SK-N-SH (cell line): Measurements from ENCODE around the gene CAST. TPM values are rescaled to one million over a fixed set of nuclear protein-coding genes. Genes with fewer than 3 reads are reported as not detected.

ENCODE experiments used
- CTCF ChIA-PET: fragments of 300-600, 350-600 bp; formaldehyde crosslinking; extraction: SDS; loops from one replicate; lab custom pipeline; 2021; lab: Yijun Ruan, JAX
- POLR2A ChIA-PET: fragments of 350-600 bp; sonication (Branson Sonifier 250); formaldehyde crosslinking; extraction: SDS; loops from one replicate; lab custom pipeline; 2020; ENCODE audit warnings: antibody characterized with exemption, inconsistent platforms; lab: Yijun Ruan, JAX
- DNase-seq: peaks from one replicate; pipeline ENCODE4 v3.0.0; 2012
- H2AFZ ChIP-seq: fragments of 200-600 bp; sonication (generic); 2 replicates; pipeline ENCODE4 v1.8.1; 2016; ENCODE audit warnings: antibody characterized with exemption, mild to moderate bottlenecking, low read depth
- H3F3A ChIP-seq: fragments of 200-600 bp; sonication (generic); replicated peaks from 2 replicates; pipeline ENCODE3; 2016; ENCODE audit warnings: antibody characterized with exemption, mild to moderate bottlenecking; ENCODE audit not compliant: insufficient read depth
- H3K27ac ChIP-seq, 2 experiments: fragments of 200-500 bp in 1 of 2; fragments of 200-600 bp in 1 of 2; sonication (Bioruptor generic) in 1 of 2; sonication (generic), shearing (Covaris generic) in 1 of 2; 2 replicates each; pipeline versions ENCODE4 v1.5.1 to v1.6.1; 2014 to 2016; ENCODE audit warnings: low read depth in 2 of 2, inconsistent platforms in 1 of 2, low read length in 1 of 2, mild to moderate bottlenecking in 1 of 2, mixed read lengths in 1 of 2
- H3K27me3 ChIP-seq: fragments of 200-600 bp; sonication (generic), shearing (Covaris generic); 2 replicates; pipeline ENCODE4 v1.6.1; 2016; ENCODE audit warnings: mixed run types; ENCODE audit not compliant: insufficient read depth
- H3K36me3 ChIP-seq, 2 experiments: fragments of 200-500 bp in 1 of 2; fragments of 200-600 bp in 1 of 2; sonication (Bioruptor generic) in 1 of 2; sonication (generic) in 1 of 2; replicated peaks in 1 of 2; 2 replicates each; pipeline versions ENCODE3 to v1.5.1; 2014 to 2016; ENCODE audit warnings: low read length in 1 of 2, mild to moderate bottlenecking in 1 of 2; ENCODE audit not compliant: insufficient read depth in 2 of 2, control insufficient read depth in 1 of 2
- H3K4me1 ChIP-seq, 2 experiments: fragments of 200-500 bp in 1 of 2; fragments of 200-600 bp in 1 of 2; sonication (Bioruptor generic) in 1 of 2; sonication (generic), shearing (Covaris generic) in 1 of 2; 2 replicates each; pipeline versions ENCODE4 v1.5.1 to v1.6.1; 2014 to 2016; ENCODE audit warnings: low read depth in 1 of 2, low read length in 1 of 2, mixed run types in 1 of 2; ENCODE audit not compliant: insufficient read depth in 2 of 2, control insufficient read depth in 1 of 2
- H3K4me2 ChIP-seq: fragments of 200-600 bp; sonication (generic), shearing (Covaris generic); 2 replicates; pipeline ENCODE4 v1.6.1; 2017; ENCODE audit warnings: mixed run types
- H3K4me3 ChIP-seq, 2 experiments: fragments of 200-500 bp in 1 of 2; fragments of 200-600 bp in 1 of 2; sonication (Bioruptor generic) in 1 of 2; sonication (generic), shearing (Covaris generic) in 1 of 2; 2 replicates each; pipeline versions ENCODE4 v1.5.1 to v1.8.1; 2014 to 2016; ENCODE audit warnings: low read depth in 2 of 2, inconsistent platforms in 1 of 2, low read length in 1 of 2, mild to moderate bottlenecking in 1 of 2, mixed read lengths in 1 of 2, moderate library complexity in 1 of 2
- H3K79me2 ChIP-seq: fragments of 200-600 bp; sonication (generic); 2 replicates; pipeline ENCODE4 v1.8.1; 2017; ENCODE audit warnings: mild to moderate bottlenecking; ENCODE audit not compliant: insufficient read depth
- H3K9ac ChIP-seq: fragments of 200-600 bp; sonication (generic); 2 replicates; pipeline ENCODE4 v1.6.1; 2017; ENCODE audit warnings: mixed run types
- H3K9me2 ChIP-seq: fragments of 200-600 bp; sonication (generic); 2 replicates; pipeline ENCODE4 v1.6.1; 2017; ENCODE audit warnings: mixed run types
- H3K9me3 ChIP-seq: fragments of 200-600 bp; sonication (generic); 2 replicates; pipeline ENCODE4 v1.6.1; 2017; ENCODE audit warnings: mixed run types, mild to moderate bottlenecking, moderate library complexity
- H4K20me1 ChIP-seq: fragments of 200-600 bp; sonication (generic); 2 replicates; pipeline ENCODE4 v1.6.1; 2017; ENCODE audit warnings: mild to moderate bottlenecking, mixed run types; ENCODE audit not compliant: insufficient read depth
- CHD2 ChIP-seq: fragments of 150-350 bp; IDR thresholded peaks from 2 replicates; pipeline ENCODE4 v1.6.1; 2018; ENCODE audit warnings: low read length; ENCODE audit not compliant: partially characterized antibody
- EZH2phosphoT487 ChIP-seq: fragments of 200-600 bp; sonication (generic); IDR thresholded peaks from 2 replicates; pipeline ENCODE4 v1.6.1; 2017; ENCODE audit warnings: low read depth, mixed run types, mild to moderate bottlenecking, antibody characterized with exemption, moderate library complexity, borderline replicate concordance
- FOSL2 ChIP-seq: IDR thresholded peaks from 2 replicates; pipeline ENCODE4 v1.4.0; 2012; ENCODE audit warnings: low read depth, mild to moderate bottlenecking, moderate library complexity, borderline replicate concordance
- JUND ChIP-seq: IDR thresholded peaks from 2 replicates; pipeline ENCODE4 v1.4.0; 2012
- NFIC ChIP-seq: IDR thresholded peaks from 2 replicates; pipeline ENCODE4 v1.4.0; 2012; ENCODE audit warnings: borderline replicate concordance
- NRF1 ChIP-seq: IDR thresholded peaks from 2 replicates; pipeline ENCODE4 v1.6.1; 2012; ENCODE audit warnings: low read depth, mild to moderate bottlenecking, low read length
- POLR2AphosphoS5 ChIP-seq: IDR thresholded peaks from 2 replicates; pipeline ENCODE4 v1.6.1; 2012; ENCODE audit warnings: low read depth, low read length
- RAD21 ChIP-seq: IDR thresholded peaks from 2 replicates; pipeline ENCODE4 v1.6.1; 2012; ENCODE audit warnings: mild to moderate bottlenecking, low read length
- REST ChIP-seq: IDR thresholded peaks from 2 replicates; pipeline ENCODE4 v1.6.1; 2012; ENCODE audit warnings: mild to moderate bottlenecking, low read depth, low read length, moderate library complexity
- RXRA ChIP-seq: IDR thresholded peaks from 2 replicates; pipeline ENCODE4 v1.4.0; 2012; ENCODE audit warnings: low read depth, mild to moderate bottlenecking, borderline replicate concordance
- SIN3A ChIP-seq: IDR thresholded peaks from 2 replicates; pipeline ENCODE4 v1.6.1; 2012; ENCODE audit warnings: low read depth, mild to moderate bottlenecking, low read length, moderate library complexity, borderline replicate concordance
- SMC3 ChIP-seq: IDR thresholded peaks from 2 replicates; pipeline ENCODE4 v1.6.1; 2012; ENCODE audit warnings: low read depth, low read length, improper control_type of control experiment
- TAF1 ChIP-seq: IDR thresholded peaks from 2 replicates; pipeline ENCODE4 v1.6.1; 2012; ENCODE audit warnings: low read depth, mild to moderate bottlenecking, low read length, moderate library complexity, borderline replicate concordance
- USF1 ChIP-seq: IDR thresholded peaks from 2 replicates; pipeline ENCODE4 v1.4.0; 2012; ENCODE audit warnings: low read depth, borderline replicate concordance
- USF2 ChIP-seq: fragments of 150-350 bp; IDR thresholded peaks from 2 replicates; pipeline ENCODE4 v1.6.1; 2017; ENCODE audit warnings: antibody characterized with exemption, low read length, low read depth, borderline replicate concordance
- YY1 ChIP-seq: IDR thresholded peaks from 2 replicates; pipeline ENCODE4 v1.4.0; 2012; ENCODE audit warnings: low read depth, mild to moderate bottlenecking
- ZBTB33 ChIP-seq: IDR thresholded peaks from 2 replicates; pipeline ENCODE4 v1.4.0; 2012; ENCODE audit warnings: low read depth, borderline replicate concordance
- WGBS: methylation state at CpG from one replicate; pipeline ENCODE4 v1.1.6; 2017; ENCODE audit warnings: low lambda C conversion rate; 5-methylcytosine and 5-hydroxymethylcytosine counted together
- polyA plus RNA-seq, 3 experiments: library from polyadenylated mRNA; depleted of rRNA; stranded (reverse); fragments of >200 nt; gene quantifications; 2 replicates each; pipeline ENCODE4 v1.2.3, GENCODE V29; 2012
- TF ChIP-seq, protein P1 (sequence below): IDR thresholded peaks from 2 replicates; pipeline ENCODE4 v1.4.0; 2012; ENCODE audit warnings: low read depth

Gene CAST
- polyA plus RNA-seq, 1 of the 3 experiments (the other 2 are of a cell fraction) = 82.9 TPM

- TF ChIP-seq SIN3A (no peak), NFIC (no peak), YY1 (no peak), JUND (no peak), USF1 (no peak)
Observed at GRCh38 chr5:96660971-96661854, 963 bp upstream of the CAST start (continued).

DNA sequence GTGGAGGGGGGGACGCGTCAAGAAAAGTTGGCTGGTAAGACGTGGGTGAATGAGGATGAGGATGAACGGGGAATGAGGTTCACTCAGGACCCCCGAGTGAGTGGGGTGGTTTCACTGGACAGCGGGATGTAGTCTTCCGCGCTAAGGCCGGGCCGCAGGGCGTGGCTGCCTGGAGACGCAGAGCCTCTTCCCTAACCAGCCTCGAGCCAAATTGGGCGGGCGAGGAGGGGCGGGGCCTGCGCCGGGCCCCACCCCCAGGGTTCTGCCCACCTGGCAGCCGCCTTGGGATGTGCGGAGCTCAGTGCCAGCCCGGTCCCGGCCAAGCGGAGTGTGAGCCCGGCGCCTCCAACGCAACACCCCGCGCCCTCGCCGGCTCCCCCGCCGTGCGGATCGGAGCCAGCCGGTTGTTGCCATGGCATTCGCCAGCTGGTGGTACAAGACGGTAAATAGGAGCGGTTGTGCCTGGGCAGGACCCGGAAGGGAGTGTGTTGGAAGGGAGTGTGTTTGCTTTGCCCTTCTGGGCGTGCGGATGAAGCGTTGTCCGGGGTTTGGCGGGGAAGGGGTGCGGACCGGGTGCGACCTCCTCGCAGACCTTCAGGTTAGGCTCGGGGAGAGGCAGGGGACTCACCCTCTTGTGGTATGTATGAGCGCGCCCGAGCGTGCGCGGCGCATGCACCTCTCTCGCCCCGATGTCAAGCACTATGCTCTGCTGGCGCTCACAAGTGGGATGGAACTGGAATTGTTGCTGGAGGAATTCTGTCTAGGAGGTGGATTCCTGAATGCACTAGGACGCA, 746 bp downstream of the CAST start:
- ChIA-PET POLR2A (interaction anchor here (0.8 kb wide), 1 partner anchor 145 kb away, joined by 3 read pairs; the partner anchor contains the start of gene ERAP1), CTCF (interaction anchor here (0.7 to 1.8 kb wide), 7 partner anchors 10 to 871 kb away, joined by 3 to 7 read pairs (median 3); no protein-coding TSS in a partner anchor)
- Histone ChIP-seq H3F3A (peaks cover 13% of the 10 kb centered on the region), H3K9me3 (no peaks in the 10 kb centered on the region), H3K4me1 (peaks cover 0 to 7% of the 10 kb centered on the region in 2 experiments; a peak in 1 of 4 replicates), H3K79me2 (peaks cover 51% of the 10 kb centered on the region), H2AFZ (peak overlapping the region; percentile 72), H3K9ac (peak overlapping the region; percentile 97), H3K27ac (peak overlapping the region; percentile 80 to 85), H4K20me1 (peaks cover 48% of the 10 kb centered on the region), H3K4me3 (peak overlapping the region; percentile 74 to 90), H3K27me3 (no peaks in the 10 kb centered on the region), H3K9me2 (no peaks in the 10 kb centered on the region), H3K4me2 (peak overlapping the region; percentile 92), H3K36me3 (peaks cover 0 to 3% of the 10 kb centered on the region in 2 experiments)
- WGBS = 4% methylated on average over 26 of the region's 60 CpGs
- peak; percentile 88 for DNase-seq
- TF ChIP-seq USF1 = no peak
- TF ChIP-seq, protein P1, sequence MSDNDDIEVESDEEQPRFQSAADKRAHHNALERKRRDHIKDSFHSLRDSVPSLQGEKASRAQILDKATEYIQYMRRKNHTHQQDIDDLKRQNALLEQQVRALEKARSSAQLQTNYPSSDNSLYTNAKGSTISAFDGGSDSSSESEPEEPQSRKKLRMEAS = peak; percentile 33; the same call in 1 of the 2 replicates
- no peak for TF ChIP-seq SIN3A
- no peak for TF ChIP-seq CHD2
- no peak for TF ChIP-seq ZBTB33
- TF ChIP-seq REST = 0 out of 2 replicates have a peak, but pooled peaks have one; percentile 16
- TF ChIP-seq RXRA = no peak
- peak; percentile 62 for TF ChIP-seq NRF1
- no peak for TF ChIP-seq SMC3
- TF ChIP-seq FOSL2 = no peak
- peak; percentile 60 for TF ChIP-seq POLR2AphosphoS5
- TF ChIP-seq NFIC = peak; percentile 65
- TF ChIP-seq USF2 = no peak
- TF ChIP-seq JUND = no peak
- peak; percentile 30 for TF ChIP-seq TAF1
- no peak for TF ChIP-seq EZH2phosphoT487
- no peak for TF ChIP-seq RAD21
